Uterus (tissue), 4 donors: ENCODE measurements around the gene TACSTD2. TPM values are rescaled to one million over a fixed set of nuclear protein-coding genes. Genes with fewer than 3 reads are reported as not detected.

Source experiments
- total RNA-seq, 4 donors: library from RNA; depleted of rRNA in 3 of 4; stranded (reverse); fragments of >200 nt in 3 of 4; gene quantifications; one replicate each; pipeline versions ENCODE4 v1.1.0 to v1.2.4, GENCODE V29; 2014 to 2023
- donor health status: DM: yes; HTN: yes; CAD: no.

The TACSTD2 gene
- total RNA-seq, 4 donors from 2014 or later: 0.26 to 24.8 (median 0.73) TPM; not detected in 1

Other genes with a start within 250 kb of the TACSTD2 start
- 10 to 100 TPM; 45.9 to 97.6 (median 65.4) TPM for gene OMA1, start 30.5 kb downstream of the TACSTD2 start, total RNA-seq
- gene MYSM1, start 122.8 kb upstream of the TACSTD2 start, total RNA-seq: 10 to 100 TPM; 14.4 to 61.3 (median 46.5) TPM
- gene JUN, start 206.8 kb upstream of the TACSTD2 start, total RNA-seq: 100 to 1,000 TPM; 154 to 246 (median 239) TPM